T-helper 9 cell (primary cell): ENCODE data around the gene FMN1.

ENCODE experiments used
- DNase-seq: peaks from one replicate; pipeline ENCODE4 v3.0.0-alpha.2; 2020

Gene FMN1

GRCh38 chr15:32746116-32746857, 448.2 kb downstream of the FMN1 start:
- no peak for DNase-seq

- DNase-seq, result no peak
Measured at GRCh38 chr15:32743411-32744140, 450.9 kb downstream of the FMN1 start.

GRCh38 chr15:32739522-32740063, 454.9 kb downstream of the FMN1 start:
- no peak for DNase-seq

- DNase-seq, result no peak
Measured at GRCh38 chr15:32738666-32739065, 455.8 kb downstream of the FMN1 start.

GRCh38 chr15:32737304-32737703, 457.2 kb downstream of the FMN1 start:
- no peak for DNase-seq

GRCh38 chr15:32736701-32737061, 457.8 kb downstream of the FMN1 start:
- no peak for DNase-seq

GRCh38 chr15:32735989-32736700, 458.4 kb downstream of the FMN1 start:
- no peak for DNase-seq

- no peak for DNase-seq
Measured at GRCh38 chr15:32733281-32733680, 461.2 kb downstream of the FMN1 start.

- no peak for DNase-seq
Measured at GRCh38 chr15:32732574-32733157, 461.8 kb downstream of the FMN1 start.

- no peak for DNase-seq
Measured at GRCh38 chr15:32730677-32731654, 463.5 kb downstream of the FMN1 start.

- no peak for DNase-seq
Measured at GRCh38 chr15:32729700-32730395, 464.7 kb downstream of the FMN1 start.

GRCh38 chr15:32723171-32723948, 471.2 kb downstream of the FMN1 start:
- DNase-seq, result no peak

- DNase-seq, result no peak
Measured at GRCh38 chr15:32722136-32722535, 472.4 kb downstream of the FMN1 start.

- no peak for DNase-seq
Measured at GRCh38 chr15:32721596-32721995, 472.9 kb downstream of the FMN1 start.

- no peak for DNase-seq
Measured at GRCh38 chr15:32718821-32719716, 475.4 kb downstream of the FMN1 start.

GRCh38 chr15:32718227-32718820, 476.2 kb downstream of the FMN1 start:
- no peak for DNase-seq

- DNase-seq, result no peak
Measured at GRCh38 chr15:32717426-32718226, 476.9 kb downstream of the FMN1 start, which contains the start of gene GREM1. Gene GREM1, plus strand, starts transcription at chr15:32718004. Its CDS starts 12,687 bp downstream, at chr15:32730691.

- DNase-seq, result no peak
Measured at GRCh38 chr15:32716915-32717425, 477.5 kb downstream of the FMN1 start.
